GM10248 (cell line): ENCODE data around the gene NIFK.
"Not testable (repeated sequence)": the region's sequence is repeated elsewhere in the genome, so short reads cannot be mapped to it uniquely, and the experiment has no call there.

Experiments
- CTCF ChIA-PET: fragments of 300-600 bp; sonication (Branson Sonifier 250); formaldehyde crosslinking; extraction: SDS; loops from one replicate; lab custom pipeline; 2021; ENCODE audit warnings: antibody characterized with exemption; lab: Yijun Ruan, JAX
- POLR2A ChIA-PET: fragments of 350-650 bp; sonication (Branson Sonifier 250); formaldehyde crosslinking; extraction: SDS; loops from one replicate; lab custom pipeline; 2020; ENCODE audit warnings: antibody characterized with exemption; lab: Yijun Ruan, JAX
- DNase-seq: peaks from one replicate; pipeline ENCODE4 v3.0.0; 2012; ENCODE audit errors: extremely low spot score
- CTCF ChIP-seq: IDR thresholded peaks from 2 replicates; pipeline ENCODE4 v1.5.1; 2012; ENCODE audit warnings: mild to moderate bottlenecking, low read depth; ENCODE audit errors: extremely low read depth, missing control alignments, control extremely low read depth

The NIFK gene

DNA sequence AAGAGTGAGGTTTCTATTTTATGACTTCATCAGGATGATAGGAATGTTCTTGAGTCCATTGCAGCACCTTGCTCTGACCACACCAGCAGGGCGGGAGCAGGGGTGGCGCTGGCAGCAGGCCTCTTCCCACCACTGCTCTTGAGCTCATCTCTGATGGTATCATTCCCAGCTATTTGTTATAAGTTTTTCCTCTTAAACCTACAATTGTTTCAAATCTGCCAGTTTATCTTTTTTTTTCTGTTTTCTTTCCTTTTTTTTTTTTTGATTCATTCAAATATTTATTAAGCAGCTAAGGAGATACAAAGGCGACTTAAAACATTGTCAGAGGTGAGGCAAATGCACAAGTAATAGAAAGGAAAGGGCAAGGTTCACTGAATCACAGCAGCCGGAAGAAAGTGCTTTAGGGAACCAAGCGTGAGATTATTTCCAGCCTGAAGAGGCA lies 28.7 kb downstream of the NIFK start:
- DNase-seq, result no peak
- ChIA-PET POLR2A (no interaction called here), CTCF (interaction anchor here (1.4 kb wide), 2 partner anchors 8 to 176 kb away, joined by 3 to 7 read pairs; no protein-coding TSS in a partner anchor)
- TF ChIP-seq CTCF, result no peak

- DNase-seq, result no peak
- ChIA-PET POLR2A (no interaction called here), CTCF (interaction anchor here (1.4 kb wide), 2 partner anchors 8 to 176 kb away, joined by 3 to 7 read pairs; no protein-coding TSS in a partner anchor)
- TF ChIP-seq CTCF, result no peak
Observed at GRCh38 chr2:121707344-121707919, 29.2 kb downstream of the NIFK start.

- CTCF ChIA-PET, result no interaction called here
- TF ChIP-seq CTCF, result no peak
- POLR2A ChIA-PET, result no interaction called here
- DNase-seq, result no peak
Observed at GRCh38 chr2:121705958-121706357, 30.7 kb downstream of the NIFK start.

DNA sequence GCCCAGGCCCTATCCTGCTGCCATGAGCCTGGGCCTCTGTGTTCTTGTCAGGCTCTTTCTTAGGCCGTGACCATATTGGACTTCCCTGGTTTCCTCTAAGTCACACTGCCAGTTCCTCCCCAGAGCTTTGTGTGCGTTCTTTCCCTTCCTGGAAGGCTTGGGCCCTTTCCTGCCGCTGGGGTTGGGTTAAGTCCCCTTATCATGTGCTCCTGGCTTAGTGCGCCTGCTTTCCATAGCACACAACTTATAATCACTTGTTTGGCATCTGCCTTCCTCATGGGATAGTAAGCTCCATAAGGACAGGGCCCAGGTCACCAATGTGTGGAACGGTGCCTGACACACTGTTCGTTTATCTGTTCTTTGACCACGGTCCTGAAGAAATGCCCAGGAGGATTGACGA lies 31.3 kb downstream of the NIFK start:
- ChIA-PET CTCF (interaction anchor here (0.9 kb wide), 1 partner anchor 13 kb away, joined by 4 read pairs; no protein-coding TSS in a partner anchor), POLR2A (no interaction called here)
- no peak for DNase-seq

DNA sequence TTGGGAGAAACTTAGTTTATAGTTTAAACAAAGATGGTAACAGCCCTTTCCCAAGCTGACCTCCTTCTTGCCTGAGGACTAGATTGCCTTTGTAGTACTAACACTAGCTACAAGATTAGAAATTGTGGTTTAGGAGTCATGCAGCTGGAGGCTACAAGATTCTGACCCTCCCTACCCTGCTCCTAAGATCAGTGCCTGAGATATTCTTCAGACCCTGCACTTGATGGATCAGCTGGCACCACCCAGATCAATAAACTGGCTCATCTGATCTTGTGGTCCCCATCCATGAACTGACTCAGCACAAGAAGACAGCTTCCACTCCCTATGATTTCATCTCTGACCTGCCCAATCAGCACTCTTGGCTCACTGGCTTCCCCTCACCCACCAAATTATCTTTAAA lies 34.9 kb downstream of the NIFK start:
- POLR2A ChIA-PET, DNase-seq: not testable (repeated sequence)
- CTCF ChIA-PET, result interaction anchor here (1.3 kb wide), 1 partner anchor 164 kb away, joined by 4 read pairs; no protein-coding TSS in a partner anchor

More for the DNA sequence above, 31.3 kb downstream of the NIFK start:
- no peak for TF ChIP-seq CTCF

- POLR2A ChIA-PET, result interaction anchor here (0.9 to 1.4 kb wide), 3 partner anchors 37 to 168 kb away, joined by 3 to 8 read pairs (median 5); partner anchors contain the start of gene NIFK
- CTCF ChIA-PET, result interaction anchor here (1.2 to 1.8 kb wide), 7 partner anchors 8 to 343 kb away, joined by 3 to 8 read pairs (median 3); no protein-coding TSS in a partner anchor
- TF ChIP-seq CTCF, result no peak
- DNase-seq, result peak; percentile 83
Observed at GRCh38 chr2:121699421-121700333, 37.0 kb downstream of the NIFK start.
